Endothelial cell of umbilical vein (primary cell): ENCODE measurements around the gene DPP6. TPM values are rescaled to one million over a fixed set of nuclear protein-coding genes. Genes with fewer than 3 reads are reported as not detected.

ENCODE experiments used
- BruUV-seq: library from RNA; stranded (reverse); fragments of 400-500 nt; replicated peaks from 2 replicates; lab custom pipeline; 2021; lab: Mats Ljungman, UMichigan
- CTCF ChIA-PET: fragments of 300-600, 350-600 bp; sonication (Branson Sonifier 250); formaldehyde crosslinking; loops from one replicate; lab custom pipeline; 2021; ENCODE audit warnings: antibody characterized with exemption, inconsistent platforms; lab: Charles Lee
- POLR2A ChIA-PET: fragments of 300-600, 350-600 bp; sonication (Branson Sonifier 250); formaldehyde crosslinking; loops from one replicate; lab custom pipeline; 2021; ENCODE audit warnings: antibody characterized with exemption, inconsistent platforms; lab: Charles Lee
- DNase-seq: peaks from one replicate; pipeline ENCODE4 v3.0.0-alpha.2; 2011; ENCODE audit warnings: low read depth, low spot score
- FAIRE-seq: peaks from 2 replicates; lab custom pipeline; 2011; peaks lifted over from hg19 to GRCh38; lab: Jason Lieb, UNC
- H2AFZ ChIP-seq: 2 replicates; pipeline ENCODE4 v1.6.0; 2012; ENCODE audit warnings: low read depth, low read length, control low read depth, inconsistent platforms
- H3K27ac ChIP-seq: 2 replicates; pipeline ENCODE4 v1.5.1; 2011; ENCODE audit warnings: low read depth, mild to moderate bottlenecking, control low read depth, low read length, moderate library complexity; ENCODE audit not compliant: insufficient read depth
- H3K27me3 ChIP-seq, 2 experiments: 2 replicates each; pipeline versions ENCODE4 v1.6.0 to v1.6.1; 2011; ENCODE audit warnings: low read length in 2 of 2, mixed read lengths in 1 of 2; ENCODE audit not compliant: control insufficient read depth in 2 of 2, insufficient read depth in 2 of 2
- H3K36me3 ChIP-seq, 2 experiments: 2 replicates in 1 of 2; 3 replicates in 1 of 2; pipeline ENCODE4 v1.5.1; 2011; ENCODE audit warnings: low read length in 2 of 2, mild to moderate bottlenecking in 1 of 2, moderate library complexity in 1 of 2; ENCODE audit not compliant: control insufficient read depth in 2 of 2, insufficient read depth in 2 of 2; ENCODE audit errors: extremely low read depth in 1 of 2
- H3K4me1 ChIP-seq: 3 replicates; pipeline ENCODE4 v1.5.1; 2011; ENCODE audit warnings: mild to moderate bottlenecking, low read length; ENCODE audit not compliant: control insufficient read depth, insufficient read depth; ENCODE audit errors: extremely low read depth
- H3K4me2 ChIP-seq: 2 replicates; pipeline ENCODE4 v1.6.1; 2011; ENCODE audit warnings: low read length, control low read depth, mixed read lengths; ENCODE audit not compliant: insufficient read depth
- H3K4me3 ChIP-seq, 3 experiments: fragments of 200-600 bp in 1 of 3; sonication (generic), shearing (Covaris generic) in 1 of 3; replicated peaks in 1 of 3; 2 replicates each; pipeline ENCODE4 v1.5.1; 2011 to 2016; ENCODE audit warnings: control low read depth in 3 of 3, low read length in 3 of 3, mild to moderate bottlenecking in 2 of 3, inconsistent platforms in 1 of 3, low read depth in 1 of 3, moderate library complexity in 1 of 3; ENCODE audit not compliant: insufficient read depth in 1 of 3
- H3K79me2 ChIP-seq: 2 replicates; pipeline ENCODE4 v1.6.0; 2012; ENCODE audit warnings: low read length, inconsistent platforms; ENCODE audit not compliant: control insufficient read depth, insufficient read depth
- H3K9ac ChIP-seq: replicated peaks from 2 replicates; pipeline ENCODE3; 2011; ENCODE audit warnings: low read length, control low read depth; ENCODE audit not compliant: insufficient read depth; ENCODE audit errors: extremely low read depth
- H3K9me1 ChIP-seq: replicated peaks from 3 replicates; pipeline ENCODE4 v1.6.0; 2011; ENCODE audit warnings: mild to moderate bottlenecking, low read length; ENCODE audit not compliant: control insufficient read depth, insufficient read depth; ENCODE audit errors: extremely low read depth
- H3K9me3 ChIP-seq: replicated peaks from 2 replicates; pipeline ENCODE4 v1.5.1; 2012; ENCODE audit warnings: low read length, inconsistent platforms; ENCODE audit not compliant: control insufficient read depth, insufficient read depth
- H4K20me1 ChIP-seq: replicated peaks from 2 replicates; pipeline ENCODE3; 2011; ENCODE audit warnings: mild to moderate bottlenecking, low read length; ENCODE audit not compliant: control insufficient read depth, insufficient read depth; ENCODE audit errors: extremely low read depth
- CTCF ChIP-seq, 2 donors: IDR thresholded peaks; 1 replicate in 1 of 2; 2 replicates in 1 of 2; pipeline ENCODE4 v1.5.1; 2011; ENCODE audit warnings: low read length in 2 of 2, mild to moderate bottlenecking in 2 of 2, moderate library complexity in 2 of 2, control low read depth in 1 of 2, inconsistent platforms in 1 of 2, low read depth in 1 of 2; ENCODE audit not compliant: insufficient read depth in 1 of 2; ENCODE audit errors: extremely low read depth in 1 of 2
- EZH2 ChIP-seq: IDR thresholded peaks from 2 replicates; pipeline ENCODE4 v1.6.1; 2012; ENCODE audit warnings: borderline replicate concordance, low read depth, mild to moderate bottlenecking, moderate library complexity, low read length, inconsistent platforms; ENCODE audit not compliant: severe bottlenecking
- FOS ChIP-seq: IDR thresholded peaks from 2 replicates; pipeline ENCODE4 v1.6.1; 2011; ENCODE audit warnings: mild to moderate bottlenecking, low read length, moderate library complexity, borderline replicate concordance; ENCODE audit not compliant: insufficient read depth
- GATA2 ChIP-seq: IDR thresholded peaks from 2 replicates; pipeline ENCODE4 v1.7.0; 2011; ENCODE audit warnings: low read depth, mild to moderate bottlenecking, moderate library complexity, mixed read lengths, low read length; ENCODE audit not compliant: insufficient read length, insufficient read depth
- JUN ChIP-seq: IDR thresholded peaks from 2 replicates; pipeline ENCODE4 v1.6.1; 2011; ENCODE audit warnings: borderline replicate concordance, low read depth; ENCODE audit not compliant: insufficient read length, insufficient read depth
- MAX ChIP-seq: IDR thresholded peaks from 2 replicates; pipeline ENCODE4 v1.6.1; 2011; ENCODE audit not compliant: insufficient read depth, insufficient read length
- MYC ChIP-seq: IDR thresholded peaks from one replicate; pipeline ENCODE4 v1.6.1; 2011; ENCODE audit warnings: mild to moderate bottlenecking, low read depth, low read length
- POLR2A ChIP-seq: IDR thresholded peaks from 2 replicates; pipeline ENCODE4 v1.6.1; 2012; ENCODE audit warnings: low read depth, mild to moderate bottlenecking, control low read depth, low read length
- POLR2AphosphoS5 ChIP-seq: IDR thresholded peaks from 2 replicates; pipeline ENCODE4 v1.6.1; 2012; ENCODE audit warnings: low read depth, mild to moderate bottlenecking, control low read depth, low read length, moderate library complexity; ENCODE audit not compliant: insufficient read depth
- dilution Hi-C: fragments of 300-500 bp; cut with MboI; formaldehyde crosslinking; loops from one replicate; pipeline ENCODE4 v1.15.0; 2019; ENCODE audit warnings: low sequenced_read_pairs; ENCODE audit not compliant: extremely low pct_ligation_motif_present
- intact Hi-C: fragments of 100-400 bp; cut with micrococcal nuclease; formaldehyde crosslinking; loops from one replicate; pipeline ENCODE4 v1.10.0; 2022
- polyA plus RNA-seq, 4 experiments: library from polyadenylated mRNA; depleted of rRNA in 3 of 4; stranded (reverse) in 3 of 4; unstranded in 1 of 4; fragments of >200 nt; gene quantifications; 2 replicates each; pipeline versions ENCODE4 v1.2.1 to v1.2.3, GENCODE V29; 2011 to 2012; ENCODE audit warnings: missing spikeins in 1 of 4
- total RNA-seq: library from RNA; stranded (reverse); gene quantifications from 2 replicates; pipeline ENCODE4 v1.2.3, GENCODE V29; 2021

DPP6 gene
- total and polyA plus RNA-seq, 2 donors (not counting 3 experiments of a cell fraction or from before 2014, with no cell fraction given), result not detected

GRCh38 chr7:154342971-154343633 is 290.9 kb downstream of the DPP6 start:
- FAIRE-seq (no peak), DNase-seq (no peak)
- no TSS peak for BruUV-seq
- Histone ChIP-seq H3K4me1 (no peaks in the 10 kb centered on the region), H2AFZ (no peak overlapping the region), H3K4me3 (no peak overlapping the region), H3K4me2 (no peak overlapping the region), H4K20me1 (no peaks in the 10 kb centered on the region), H3K9me1 (no peaks in the 10 kb centered on the region), H3K9ac (no peak overlapping the region), H3K79me2 (no peaks in the 10 kb centered on the region), H3K9me3 (peaks cover 6% of the 10 kb centered on the region), H3K27me3 (no peaks in the 10 kb centered on the region), H3K27ac (no peak overlapping the region), H3K36me3 (no peaks in the 10 kb centered on the region)
- intact Hi-C loops (no loop called here), dilution Hi-C loops (no loop called here)
- no peak for TF ChIP-seq POLR2AphosphoS5
- TF ChIP-seq FOS, result no peak
- TF ChIP-seq MAX, result no peak
- TF ChIP-seq MYC, result no peak
- no peak for TF ChIP-seq POLR2A
- TF ChIP-seq JUN, result no peak
- no peak for TF ChIP-seq GATA2
- TF ChIP-seq EZH2, result no peak
- no peak for TF ChIP-seq CTCF (IDR thresholded peaks at IDR 0.05; ENCODE audit: extremely low read depth in 1 of 2, insufficient read depth in 1 of 2, low read depth in 1 of 2, low read length in 2 of 2)
- ChIA-PET POLR2A (no interaction called here), CTCF (no interaction called here)
